Measurements from ENCODE around the gene KCTD2. TPM values are rescaled to one million over a fixed set of nuclear protein-coding genes. Genes with fewer than 3 reads are reported as not detected.

KCTD2 gene
- total and polyA plus RNA-seq, 2 of the 13 experiments (the other 11 are each of a cell fraction or from before 2014, with no cell fraction given): 28.3 to 32.6 TPM

DNA sequence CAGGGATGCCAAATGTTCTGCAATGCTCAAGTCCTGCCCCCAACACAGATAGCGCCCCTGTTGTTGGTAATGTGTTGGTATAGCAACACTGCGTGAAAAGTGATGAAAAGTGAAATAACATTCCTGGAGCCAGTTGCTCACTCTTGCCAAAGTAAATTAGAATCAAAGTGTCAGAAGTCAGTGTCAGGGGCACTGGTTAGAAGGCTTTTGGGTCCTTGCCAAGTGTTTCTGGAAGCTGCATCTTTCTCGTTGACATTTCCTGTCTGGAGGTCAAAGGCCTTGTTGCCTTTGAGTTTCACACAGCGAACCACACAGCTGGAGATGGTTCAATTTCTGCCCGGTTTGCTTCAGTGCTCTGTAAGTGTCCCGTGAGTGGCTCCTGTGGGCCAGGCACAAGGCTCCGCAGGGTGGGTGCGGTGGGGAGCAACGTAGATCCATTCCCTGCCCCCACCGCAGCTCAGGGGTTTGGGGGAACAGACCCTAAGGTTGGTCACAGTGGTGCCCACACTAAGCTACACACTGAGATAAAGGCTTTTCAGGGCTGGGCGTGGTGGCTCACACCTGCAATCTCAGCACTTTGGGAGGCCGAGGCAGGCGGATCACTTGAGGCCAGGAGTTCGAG, 37.1 kb downstream of the KCTD2 start (continued):
- TF ChIP-seq ZNF761 (CRISPR knock-in tag; conservative IDR thresholded peaks at IDR 0.05) (no peak), NAIF1 (CRISPR knock-in tag; IDR thresholded peaks at IDR 0.05; ENCODE audit: borderline replicate concordance) (no peak), ZNF782 (CRISPR knock-in tag; IDR thresholded peaks at IDR 0.05; ENCODE audit: borderline replicate concordance) (no peak), TGIF2 (CRISPR knock-in tag; IDR thresholded peaks at IDR 0.05) (peak; percentile 93), CBFB (CRISPR knock-in tag; IDR thresholded peaks at IDR 0.05) (peak; percentile 73; the same call in 1 of the 2 replicates), SIX4 (CRISPR knock-in tag; IDR thresholded peaks at IDR 0.05) (no peak; the same call in 1 of the 2 replicates), ZNF570 (CRISPR knock-in tag; IDR thresholded peaks at IDR 0.05; ENCODE audit: borderline replicate concordance) (no peak), FOSL1 (CRISPR knock-in tag; IDR thresholded peaks at IDR 0.05; ENCODE audit: borderline replicate concordance) (no peak), ZNF343 (CRISPR knock-in tag; IDR thresholded peaks at IDR 0.05) (no peak; the same call in 1 of the 2 replicates), ZNF136 (CRISPR knock-in tag; IDR thresholded peaks at IDR 0.05; ENCODE audit: low read depth) (no peak), BCL6 (CRISPR knock-in tag; IDR thresholded peaks at IDR 0.05) (peak; percentile 99), RFXANK (CRISPR knock-in tag; IDR thresholded peaks at IDR 0.05) (no peak), ZNF232 (CRISPR knock-in tag; IDR thresholded peaks at IDR 0.05; ENCODE audit: borderline replicate concordance) (no peak; the same call in 1 of the 2 replicates), HNF4A (CRISPR knock-in tag; IDR thresholded peaks at IDR 0.05) (peak; percentile 94), FOXA3 (CRISPR knock-in tag; IDR thresholded peaks at IDR 0.05) (peak; percentile 97), NRL (CRISPR knock-in tag; IDR thresholded peaks at IDR 0.05; ENCODE audit: borderline replicate concordance) (peak; percentile 54; the same call in 1 of the 2 replicates), PAX8 (CRISPR knock-in tag; IDR thresholded peaks at IDR 0.05; ENCODE audit: borderline replicate concordance) (no peak), PHB2 (IDR thresholded peaks at IDR 0.05; ENCODE audit: partially characterized antibody) (no peak)
- TF ChIP-seq, protein P1, sequence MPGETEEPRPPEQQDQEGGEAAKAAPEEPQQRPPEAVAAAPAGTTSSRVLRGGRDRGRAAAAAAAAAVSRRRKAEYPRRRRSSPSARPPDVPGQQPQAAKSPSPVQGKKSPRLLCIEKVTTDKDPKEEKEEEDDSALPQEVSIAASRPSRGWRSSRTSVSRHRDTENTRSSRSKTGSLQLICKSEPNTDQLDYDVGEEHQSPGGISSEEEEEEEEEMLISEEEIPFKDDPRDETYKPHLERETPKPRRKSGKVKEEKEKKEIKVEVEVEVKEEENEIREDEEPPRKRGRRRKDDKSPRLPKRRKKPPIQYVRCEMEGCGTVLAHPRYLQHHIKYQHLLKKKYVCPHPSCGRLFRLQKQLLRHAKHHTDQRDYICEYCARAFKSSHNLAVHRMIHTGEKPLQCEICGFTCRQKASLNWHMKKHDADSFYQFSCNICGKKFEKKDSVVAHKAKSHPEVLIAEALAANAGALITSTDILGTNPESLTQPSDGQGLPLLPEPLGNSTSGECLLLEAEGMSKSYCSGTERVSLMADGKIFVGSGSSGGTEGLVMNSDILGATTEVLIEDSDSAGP (CRISPR knock-in tag; IDR thresholded peaks at IDR 0.05; ENCODE audit: borderline replicate concordance): peak; percentile 25; the same call in 1 of the 2 replicates
- TF ChIP-seq, protein P2, sequence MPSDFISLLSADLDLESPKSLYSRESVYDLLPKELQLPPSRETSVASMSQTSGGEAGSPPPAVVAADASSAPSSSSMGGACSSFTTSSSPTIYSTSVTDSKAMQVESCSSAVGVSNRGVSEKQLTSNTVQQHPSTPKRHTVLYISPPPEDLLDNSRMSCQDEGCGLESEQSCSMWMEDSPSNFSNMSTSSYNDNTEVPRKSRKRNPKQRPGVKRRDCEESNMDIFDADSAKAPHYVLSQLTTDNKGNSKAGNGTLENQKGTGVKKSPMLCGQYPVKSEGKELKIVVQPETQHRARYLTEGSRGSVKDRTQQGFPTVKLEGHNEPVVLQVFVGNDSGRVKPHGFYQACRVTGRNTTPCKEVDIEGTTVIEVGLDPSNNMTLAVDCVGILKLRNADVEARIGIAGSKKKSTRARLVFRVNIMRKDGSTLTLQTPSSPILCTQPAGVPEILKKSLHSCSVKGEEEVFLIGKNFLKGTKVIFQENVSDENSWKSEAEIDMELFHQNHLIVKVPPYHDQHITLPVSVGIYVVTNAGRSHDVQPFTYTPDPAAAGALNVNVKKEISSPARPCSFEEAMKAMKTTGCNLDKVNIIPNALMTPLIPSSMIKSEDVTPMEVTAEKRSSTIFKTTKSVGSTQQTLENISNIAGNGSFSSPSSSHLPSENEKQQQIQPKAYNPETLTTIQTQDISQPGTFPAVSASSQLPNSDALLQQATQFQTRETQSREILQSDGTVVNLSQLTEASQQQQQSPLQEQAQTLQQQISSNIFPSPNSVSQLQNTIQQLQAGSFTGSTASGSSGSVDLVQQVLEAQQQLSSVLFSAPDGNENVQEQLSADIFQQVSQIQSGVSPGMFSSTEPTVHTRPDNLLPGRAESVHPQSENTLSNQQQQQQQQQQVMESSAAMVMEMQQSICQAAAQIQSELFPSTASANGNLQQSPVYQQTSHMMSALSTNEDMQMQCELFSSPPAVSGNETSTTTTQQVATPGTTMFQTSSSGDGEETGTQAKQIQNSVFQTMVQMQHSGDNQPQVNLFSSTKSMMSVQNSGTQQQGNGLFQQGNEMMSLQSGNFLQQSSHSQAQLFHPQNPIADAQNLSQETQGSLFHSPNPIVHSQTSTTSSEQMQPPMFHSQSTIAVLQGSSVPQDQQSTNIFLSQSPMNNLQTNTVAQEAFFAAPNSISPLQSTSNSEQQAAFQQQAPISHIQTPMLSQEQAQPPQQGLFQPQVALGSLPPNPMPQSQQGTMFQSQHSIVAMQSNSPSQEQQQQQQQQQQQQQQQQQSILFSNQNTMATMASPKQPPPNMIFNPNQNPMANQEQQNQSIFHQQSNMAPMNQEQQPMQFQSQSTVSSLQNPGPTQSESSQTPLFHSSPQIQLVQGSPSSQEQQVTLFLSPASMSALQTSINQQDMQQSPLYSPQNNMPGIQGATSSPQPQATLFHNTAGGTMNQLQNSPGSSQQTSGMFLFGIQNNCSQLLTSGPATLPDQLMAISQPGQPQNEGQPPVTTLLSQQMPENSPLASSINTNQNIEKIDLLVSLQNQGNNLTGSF (CRISPR knock-in tag; IDR thresholded peaks at IDR 0.05): no peak
- TF ChIP-seq, protein P3, sequence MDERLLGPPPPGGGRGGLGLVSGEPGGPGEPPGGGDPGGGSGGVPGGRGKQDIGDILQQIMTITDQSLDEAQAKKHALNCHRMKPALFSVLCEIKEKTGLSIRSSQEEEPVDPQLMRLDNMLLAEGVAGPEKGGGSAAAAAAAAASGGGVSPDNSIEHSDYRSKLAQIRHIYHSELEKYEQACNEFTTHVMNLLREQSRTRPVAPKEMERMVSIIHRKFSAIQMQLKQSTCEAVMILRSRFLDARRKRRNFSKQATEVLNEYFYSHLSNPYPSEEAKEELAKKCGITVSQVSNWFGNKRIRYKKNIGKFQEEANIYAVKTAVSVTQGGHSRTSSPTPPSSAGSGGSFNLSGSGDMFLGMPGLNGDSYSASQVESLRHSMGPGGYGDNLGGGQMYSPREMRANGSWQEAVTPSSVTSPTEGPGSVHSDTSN (CRISPR knock-in tag; IDR thresholded peaks at IDR 0.05): 0 out of 2 replicates have a peak, but pooled peaks have one; percentile 15
- TF ChIP-seq, protein P4, sequence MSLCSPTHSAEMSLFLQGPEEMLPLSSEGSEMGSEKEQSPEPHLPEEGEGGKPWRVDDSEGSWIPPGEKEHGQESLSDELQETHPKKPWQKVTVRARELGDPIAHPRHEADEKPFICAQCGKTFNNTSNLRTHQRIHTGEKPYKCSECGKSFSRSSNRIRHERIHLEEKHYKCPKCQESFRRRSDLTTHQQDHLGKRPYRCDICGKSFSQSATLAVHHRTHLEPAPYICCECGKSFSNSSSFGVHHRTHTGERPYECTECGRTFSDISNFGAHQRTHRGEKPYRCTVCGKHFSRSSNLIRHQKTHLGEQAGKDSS (CRISPR knock-in tag; IDR thresholded peaks at IDR 0.05; ENCODE audit: borderline replicate concordance, low read depth): peak; percentile 55; the same call in 1 of the 2 replicates

Data from HepG2 (cell line).